Smooth muscle cell (in vitro differentiated cells): ENCODE measurements around the gene UCHL3. TPM values are rescaled to one million over a fixed set of nuclear protein-coding genes. Genes with fewer than 3 reads are reported as not detected.
A peak's percentile ranks its signal among the peaks of the same experiment; 100 is the strongest.

Source experiments
- DNase-seq: peaks from one replicate; lab custom pipeline; 2025; ENCODE audit not compliant: unreplicated experiment; lab: John Stamatoyannopoulos, UW
- H2AFZ ChIP-seq: fragments of 200-600 bp; sonication (generic); 2 replicates; pipeline ENCODE4 v1.6.0; 2016; ENCODE audit warnings: antibody characterized with exemption, low read depth, mild to moderate bottlenecking
- H3F3A ChIP-seq: fragments of 200-600 bp; sonication (generic); 2 replicates; pipeline ENCODE4 v1.6.0; 2017; ENCODE audit warnings: antibody characterized with exemption, low read depth
- H3K27ac ChIP-seq: fragments of 200-600 bp; sonication (generic); 2 replicates; pipeline ENCODE4 v1.5.1; 2016; ENCODE audit warnings: low read depth, mild to moderate bottlenecking
- H3K27me3 ChIP-seq: fragments of 200-600 bp; sonication (generic); 2 replicates; pipeline ENCODE4 v1.6.1; 2016; ENCODE audit warnings: low read depth, mild to moderate bottlenecking
- H3K36me3 ChIP-seq: fragments of 200-600 bp; sonication (generic); 2 replicates; pipeline ENCODE4 v1.5.1; 2016; ENCODE audit warnings: low read depth
- H3K4me1 ChIP-seq: fragments of 200-600 bp; sonication (generic); 2 replicates; pipeline ENCODE4 v1.5.1; 2016; ENCODE audit warnings: low read depth
- H3K4me2 ChIP-seq: fragments of 200-600 bp; sonication (generic); 2 replicates; pipeline ENCODE4 v1.6.0; 2016; ENCODE audit warnings: mild to moderate bottlenecking
- H3K4me3 ChIP-seq: fragments of 200-600 bp; sonication (generic); 2 replicates; pipeline ENCODE4 v1.5.1; 2016; ENCODE audit warnings: mild to moderate bottlenecking
- H3K79me2 ChIP-seq: fragments of 200-600 bp; sonication (generic); 2 replicates; pipeline ENCODE4 v1.6.0; 2016; ENCODE audit warnings: low read depth, mild to moderate bottlenecking
- H3K9ac ChIP-seq: fragments of 200-600 bp; sonication (generic); 2 replicates; pipeline ENCODE4 v1.6.0; 2016; ENCODE audit warnings: low read depth
- H3K9me3 ChIP-seq: fragments of 200-600 bp; sonication (generic); replicated peaks from 2 replicates; pipeline ENCODE4 v1.5.1; 2016; ENCODE audit warnings: low read depth
- H4K20me1 ChIP-seq: fragments of 200-600 bp; sonication (generic); 2 replicates; pipeline ENCODE4 v1.6.0; 2016; ENCODE audit warnings: low read depth
- CTCF ChIP-seq: fragments of 200-600 bp; sonication (generic); IDR thresholded peaks from 2 replicates; pipeline ENCODE4 v1.5.1; 2017; ENCODE audit warnings: borderline replicate concordance, mild to moderate bottlenecking, antibody characterized with exemption; ENCODE audit not compliant: insufficient read depth, poor library complexity, severe bottlenecking
- WGBS: methylation state at CpG from one replicate; pipeline ENCODE4 v1.1.7; 2016; ENCODE audit warnings: low lambda C conversion rate; 5-methylcytosine and 5-hydroxymethylcytosine counted together
- polyA plus RNA-seq: library from polyadenylated mRNA; unstranded; fragments of >200 nt; fragmentation: Nextera tagmentation; extraction: Ambion mirVana; gene quantifications from 2 replicates; pipeline ENCODE4 v1.2.1, GENCODE V29; 2016
- total RNA-seq: library from RNA; depleted of rRNA; stranded (reverse); fragments of >200 nt; gene quantifications from 2 replicates; pipeline ENCODE4 v1.2.3, GENCODE V29; 2014

Gene UCHL3
- total and polyA plus RNA-seq, 2 experiments from 2014 or later: 47.3 to 50.9 TPM

DNA sequence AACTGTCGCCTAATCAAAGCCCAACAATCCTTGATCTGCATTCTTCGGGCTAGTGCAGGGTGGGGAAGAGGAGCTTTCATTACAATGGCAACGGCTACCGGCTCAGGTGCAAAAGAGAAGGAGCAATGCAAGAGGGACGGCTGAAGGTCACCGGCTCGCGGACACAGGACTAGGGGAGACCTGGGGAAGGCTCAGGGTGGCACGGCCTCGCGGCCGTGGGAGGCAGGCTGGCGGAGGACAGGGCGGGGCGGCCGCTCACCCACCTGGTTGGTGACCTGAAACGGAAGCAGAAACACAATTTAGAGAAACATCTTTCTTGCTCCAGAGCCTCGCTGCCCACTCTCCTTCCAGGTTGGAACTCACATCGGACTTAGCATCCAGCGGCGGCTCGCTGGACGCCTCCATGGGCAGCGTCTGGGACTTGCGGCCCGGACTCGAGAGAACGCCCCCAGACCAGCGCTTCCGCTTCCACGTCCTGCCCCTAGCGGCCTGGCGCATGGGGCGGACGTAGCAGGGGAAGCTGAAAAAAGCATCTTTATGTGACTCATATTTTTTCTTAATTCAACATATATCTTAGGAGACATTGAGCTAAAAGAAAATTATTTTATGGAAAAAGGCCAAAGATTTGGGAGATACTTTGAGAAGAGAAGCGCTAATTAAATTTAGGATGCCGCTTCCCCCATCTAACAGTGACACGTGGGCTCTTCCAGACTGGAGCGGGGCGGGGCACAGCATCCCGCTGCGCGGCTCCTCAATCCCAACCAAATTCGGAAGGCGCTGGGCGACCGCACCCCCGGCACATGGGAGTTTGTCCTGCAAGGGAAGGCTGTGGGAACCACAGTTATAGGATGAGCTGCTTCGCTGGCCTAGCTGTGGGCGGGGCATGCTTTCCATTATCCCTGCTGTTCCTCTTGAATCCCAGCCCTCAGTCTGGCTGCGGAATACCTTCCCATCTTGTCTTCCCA lies 11.9 kb upstream of the UCHL3 start, which contains the start of gene COMMD6:
COMMD6 (minus strand) TSS at position 441 of the 965 bp plus-strand sequence; CDS start at position 405, 36 bp downstream.
- no peaks in the 10 kb centered on the region for H3F3A ChIP-seq
- H4K20me1 ChIP-seq: peaks cover 6% of the 10 kb centered on the region
- peaks cover 16% of the 10 kb centered on the region for H3K4me1 ChIP-seq
- H3K79me2 ChIP-seq: peaks cover 29% of the 10 kb centered on the region
- H2AFZ ChIP-seq: peak within 1 kb of the TSS; percentile 96
- peak within 1 kb of the TSS; percentile 82 for H3K27ac ChIP-seq
- peak; percentile 25 for DNase-seq
- peaks cover 6% of the 10 kb centered on the region for H3K36me3 ChIP-seq
- H3K4me3 ChIP-seq: peak within 1 kb of the TSS; percentile 79
- no peaks in the 10 kb centered on the region for H3K27me3 ChIP-seq
- H3K4me2 ChIP-seq: peak within 1 kb of the TSS; percentile 95
- H3K9ac ChIP-seq: peak within 1 kb of the TSS; percentile 98
- WGBS: 2% methylated on average over 51 of the region's 51 CpGs
- peak; percentile 31 for TF ChIP-seq CTCF
- H3K9me3 ChIP-seq: no peaks in the 10 kb centered on the region

- no peaks in the 10 kb centered on the region for H3K9me3 ChIP-seq
- 88% methylated on average over 4 of the region's 4 CpGs for WGBS
- H3K27me3 ChIP-seq: no peaks in the 10 kb centered on the region
- peaks cover 2% of the 10 kb centered on the region for H3K36me3 ChIP-seq
- no peak for DNase-seq
- no peaks in the 10 kb centered on the region for H3F3A ChIP-seq
- H3K9ac ChIP-seq: no peak overlapping the region
- H2AFZ ChIP-seq: no peak overlapping the region
- peaks cover 2% of the 10 kb centered on the region for H4K20me1 ChIP-seq
- H3K4me3 ChIP-seq: no peak overlapping the region
- H3K4me2 ChIP-seq: no peak overlapping the region
- peaks cover 14% of the 10 kb centered on the region for H3K79me2 ChIP-seq
- peaks cover 14% of the 10 kb centered on the region for H3K4me1 ChIP-seq
- no peak for TF ChIP-seq CTCF
- H3K27ac ChIP-seq: no peak overlapping the region
Measured at GRCh38 chr13:75541287-75541686, 8.3 kb upstream of the UCHL3 start.

GRCh38 chr13:75541961-75542360 lies 7.6 kb upstream of the UCHL3 start:
- H3K36me3 ChIP-seq: no peaks in the 10 kb centered on the region
- no peak overlapping the region for H3K27ac ChIP-seq
- H3K79me2 ChIP-seq: peaks cover 7% of the 10 kb centered on the region
- H3K4me2 ChIP-seq: no peak overlapping the region
- no peaks in the 10 kb centered on the region for H3K27me3 ChIP-seq
- WGBS: 100% methylated on average over 1 of the region's 1 CpG
- H3F3A ChIP-seq: no peaks in the 10 kb centered on the region
- no peak overlapping the region for H3K4me3 ChIP-seq
- no peak overlapping the region for H3K9ac ChIP-seq
- no peak for DNase-seq
- no peak overlapping the region for H2AFZ ChIP-seq
- no peaks in the 10 kb centered on the region for H3K9me3 ChIP-seq
- peaks cover 8% of the 10 kb centered on the region for H3K4me1 ChIP-seq
- no peaks in the 10 kb centered on the region for H4K20me1 ChIP-seq
- no peak for TF ChIP-seq CTCF
